ENCODE data around the gene KLHDC10.
"Not testable (repeated sequence)": the region's sequence is repeated elsewhere in the genome, so short reads cannot be mapped to it uniquely, and the experiment has no call there.

Gene KLHDC10

DNA sequence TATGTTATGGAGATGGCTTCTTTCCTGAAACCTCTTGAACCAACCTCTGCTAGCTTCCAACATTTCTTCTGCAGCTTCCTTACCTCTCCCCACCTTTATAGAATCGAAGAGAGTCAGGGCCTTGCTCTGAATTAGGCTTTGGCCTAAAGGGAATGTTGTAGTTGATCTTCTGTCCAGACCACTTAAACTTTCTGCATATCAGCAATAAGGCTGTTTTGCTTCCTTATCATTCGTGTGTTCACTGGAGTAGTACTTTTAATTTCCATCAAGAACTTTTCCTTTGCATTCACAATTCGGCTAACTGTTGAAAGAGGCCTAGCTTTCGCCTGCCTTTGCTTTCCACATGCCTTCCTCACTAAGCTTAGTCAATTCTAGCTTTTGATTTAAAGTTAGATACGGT lies 48.0 kb downstream of the KLHDC10 start:
- no peak for DNase-seq (ENCODE audit: low read depth)

DNA sequence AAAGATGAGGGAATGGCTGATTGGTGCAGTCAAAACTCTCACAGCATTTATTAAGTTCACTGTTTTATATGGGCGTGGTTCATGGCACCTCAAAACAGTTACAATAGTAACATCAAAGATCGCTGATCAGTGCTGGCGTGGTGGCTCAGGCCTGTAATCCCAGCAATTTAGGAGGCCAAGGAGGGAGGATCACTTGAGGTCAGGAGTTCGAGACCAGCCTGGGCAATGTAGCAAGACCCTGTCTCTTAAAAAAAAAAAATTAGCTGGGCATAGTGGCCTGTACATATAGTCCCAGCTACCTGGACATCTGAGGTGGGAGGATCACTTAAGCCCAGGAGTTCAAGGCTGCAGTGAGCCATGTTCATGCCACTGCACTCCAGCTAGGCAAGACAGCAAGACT lies 48.5 kb downstream of the KLHDC10 start:
- DNase-seq (ENCODE audit: low read depth): no peak

- no peak for DNase-seq (ENCODE audit: low read depth)
These were observed 53.2 kb downstream of the KLHDC10 start for GRCh38 chr7:130123501-130123900.

DNA sequence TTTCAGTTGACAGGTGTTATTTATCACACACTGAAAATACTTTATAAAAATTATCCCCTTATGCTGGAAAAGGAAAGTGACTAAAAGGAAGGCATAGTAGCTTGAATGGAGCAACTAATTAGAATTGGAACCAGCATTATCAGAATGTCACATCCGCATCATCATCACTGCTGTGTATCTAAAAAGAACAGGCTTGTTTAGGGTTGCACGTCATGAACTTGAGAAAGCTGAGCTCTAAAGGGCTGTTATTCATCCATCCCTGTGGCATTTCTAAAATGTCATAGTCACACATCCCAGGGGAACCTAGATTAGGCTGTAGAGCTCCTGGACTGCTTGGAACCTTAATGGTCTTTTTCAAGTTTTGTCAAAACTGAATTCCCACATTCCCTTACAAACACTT lies 54.4 kb downstream of the KLHDC10 start:
- no peak for DNase-seq (ENCODE audit: low read depth)

- not testable (repeated sequence) for DNase-seq (ENCODE audit: low read depth)
These were observed 56.5 kb downstream of the KLHDC10 start for GRCh38 chr7:130126840-130127239.

GRCh38 chr7:130127404-130127803 lies 57.1 kb downstream of the KLHDC10 start:
- no peak for DNase-seq (ENCODE audit: low read depth)

DNA sequence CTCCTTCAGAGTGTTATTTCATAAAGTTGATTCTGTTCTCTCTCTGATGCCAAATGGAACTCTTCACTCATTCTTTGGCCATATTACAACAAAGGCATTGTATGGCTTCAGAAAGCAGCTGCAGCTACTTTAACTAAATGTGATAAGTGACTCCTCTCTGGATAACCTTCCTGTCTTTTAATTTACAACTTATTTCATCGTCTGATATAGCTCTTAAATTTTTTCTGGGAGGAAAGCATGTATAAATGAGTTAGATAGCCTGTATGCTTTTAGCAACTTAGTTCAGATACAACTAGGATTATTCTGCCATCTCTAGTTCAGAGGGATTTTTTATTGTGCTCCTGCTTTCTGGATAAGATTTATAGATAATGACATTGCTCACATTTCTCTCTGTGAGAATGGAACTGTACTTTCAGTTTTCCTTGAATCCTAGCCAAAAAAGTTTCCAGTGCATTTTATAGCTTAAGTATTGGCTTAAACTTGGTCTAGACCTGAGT lies 57.5 kb downstream of the KLHDC10 start:
- DNase-seq (ENCODE audit: low read depth): no peak

- DNase-seq (ENCODE audit: low read depth): no peak
These were observed 58.7 kb downstream of the KLHDC10 start for GRCh38 chr7:130129011-130129411.

GRCh38 chr7:130131191-130131834 lies 61.0 kb downstream of the KLHDC10 start:
- no peak for DNase-seq (ENCODE audit: low read depth)

- DNase-seq (ENCODE audit: low read depth): no peak
These were observed 61.9 kb downstream of the KLHDC10 start for GRCh38 chr7:130131964-130132875.

DNA sequence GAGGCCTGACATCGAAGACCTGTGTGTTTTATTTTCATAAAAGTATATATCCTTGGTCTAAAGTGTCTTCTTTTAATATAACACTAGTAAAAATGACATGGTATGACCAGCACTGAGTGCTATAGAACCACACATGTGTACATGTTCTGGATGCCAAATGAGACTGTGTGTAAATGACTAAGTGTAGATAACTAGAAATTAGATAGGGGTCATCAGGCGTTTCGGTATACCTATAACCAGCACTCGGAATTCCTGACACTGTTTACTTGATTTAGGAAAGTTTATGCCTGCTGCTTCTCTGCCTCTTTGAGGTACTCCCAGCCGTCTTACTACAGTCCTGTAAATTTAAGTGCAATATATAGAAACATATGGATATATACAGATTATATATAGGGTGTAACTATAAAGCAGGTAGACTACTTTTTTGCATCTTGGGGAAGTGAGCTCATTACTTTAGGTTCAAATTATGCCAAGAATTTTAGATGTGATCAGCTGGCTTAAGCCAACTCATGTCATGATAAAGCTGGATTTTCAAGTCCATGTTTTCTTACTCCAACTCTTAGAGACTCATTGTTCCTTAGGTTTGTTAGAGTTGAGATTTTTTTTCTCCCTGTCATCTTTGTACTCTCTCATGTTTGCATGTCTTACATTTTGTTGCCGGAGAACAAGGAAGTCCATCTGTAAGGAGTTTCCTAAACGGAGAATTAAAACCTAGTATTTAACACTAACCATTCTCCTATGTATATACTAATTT lies 62.9 kb downstream of the KLHDC10 start:
- no peak for DNase-seq (ENCODE audit: low read depth)

- no peak for DNase-seq (ENCODE audit: low read depth)
These were observed 63.8 kb downstream of the KLHDC10 start for GRCh38 chr7:130134106-130134636.

DNA sequence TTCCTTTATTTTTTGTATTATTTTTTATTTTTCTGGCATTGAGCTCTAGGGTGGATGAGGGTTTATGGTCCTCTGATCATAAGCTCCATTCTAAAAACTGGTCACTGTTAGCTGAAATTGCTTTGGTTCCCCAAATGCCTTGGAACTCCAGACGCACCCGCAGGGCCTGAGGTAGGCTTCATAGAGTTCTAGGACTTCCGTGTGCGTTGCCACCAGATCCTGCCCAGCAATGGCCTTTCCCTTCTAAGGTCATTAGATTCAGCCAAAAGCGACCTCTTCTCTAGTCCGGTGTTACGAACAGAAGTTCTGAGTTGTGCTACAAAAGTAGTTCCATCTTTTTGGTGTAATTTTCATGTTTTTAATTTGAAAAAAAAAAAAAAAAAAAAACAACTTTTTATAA lies 64.4 kb downstream of the KLHDC10 start:
- DNase-seq (ENCODE audit: low read depth): no peak

- DNase-seq (ENCODE audit: low read depth): no peak
These were observed 65.2 kb downstream of the KLHDC10 start for GRCh38 chr7:130135208-130136205.

- no peak for DNase-seq (ENCODE audit: low read depth)
These were observed 66.3 kb downstream of the KLHDC10 start for GRCh38 chr7:130136579-130137167.

- DNase-seq (ENCODE audit: low read depth): no peak
These were observed 66.9 kb downstream of the KLHDC10 start for GRCh38 chr7:130137207-130137606.

DNA sequence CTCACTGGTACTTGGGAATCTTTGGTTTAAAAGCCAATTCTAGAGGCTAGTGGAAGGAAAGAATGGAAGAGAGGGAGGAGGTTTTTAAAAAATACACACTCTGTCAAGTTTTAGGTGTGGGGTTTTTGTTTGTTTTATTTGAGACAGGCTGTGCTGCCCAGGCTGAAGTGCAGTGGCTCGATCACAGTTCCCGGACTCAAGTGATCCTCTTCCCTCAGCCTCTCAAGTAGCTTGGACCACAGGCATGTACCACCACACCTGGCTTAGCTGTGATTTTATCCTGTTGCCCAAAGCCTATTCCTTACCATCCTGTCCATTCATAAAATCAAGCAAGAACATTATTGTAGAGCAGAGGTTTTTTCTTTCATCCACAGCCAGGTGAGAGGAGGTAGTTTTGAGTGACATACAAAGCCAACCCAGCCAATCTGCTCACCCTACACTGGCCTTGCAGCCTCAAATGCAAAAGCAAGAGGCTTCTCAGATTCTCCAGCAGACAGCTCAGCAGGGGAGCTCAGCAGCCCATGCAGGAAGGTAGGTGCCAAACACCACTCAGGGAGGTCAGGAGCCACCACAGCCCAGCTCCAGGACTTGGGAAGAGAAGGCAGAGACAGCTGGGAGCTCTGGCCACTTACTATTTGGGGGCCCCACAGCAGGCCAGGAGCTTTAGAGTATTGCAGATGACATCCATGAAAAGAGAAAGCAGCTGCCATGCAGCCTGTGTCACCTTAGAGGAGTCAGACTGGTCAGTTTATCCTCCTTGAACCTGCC lies 69.0 kb downstream of the KLHDC10 start:
- DNase-seq (ENCODE audit: low read depth): no peak

DNA sequence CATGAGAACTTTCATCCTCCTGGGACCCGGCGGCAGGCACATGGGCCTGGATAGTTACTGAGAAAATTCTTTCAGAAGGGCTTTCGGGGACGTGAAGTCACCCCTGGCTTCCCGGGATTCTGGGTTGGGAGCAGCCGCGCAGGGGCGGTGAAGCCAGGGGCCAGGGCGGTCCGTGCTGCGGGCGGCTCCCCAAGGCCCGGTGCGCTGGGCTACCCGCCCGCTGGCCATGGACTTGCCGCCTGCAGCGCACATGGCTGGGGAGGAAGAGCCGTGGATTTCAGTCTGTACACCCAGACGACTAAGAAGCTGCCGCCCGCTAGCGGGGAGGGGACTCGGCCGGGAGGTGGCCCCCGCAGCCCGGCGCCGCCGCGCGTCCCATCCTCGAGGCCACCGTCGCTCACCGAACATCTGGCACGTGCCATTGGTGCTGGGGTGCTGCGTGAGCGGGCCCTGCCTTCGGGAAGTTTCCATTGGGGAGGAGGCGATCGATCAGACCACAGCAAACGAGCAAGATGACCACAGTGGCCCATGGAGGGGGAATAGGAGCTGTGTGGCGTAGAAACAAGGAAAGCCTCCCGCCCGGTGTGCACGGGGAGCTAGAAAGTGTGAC lies 70.3 kb downstream of the KLHDC10 start:
- no peak for DNase-seq (ENCODE audit: low read depth)

- no peak for DNase-seq (ENCODE audit: low read depth)
These were observed 71.0 kb downstream of the KLHDC10 start for GRCh38 chr7:130141161-130141883.
